CD14-positive monocyte (primary cell): ENCODE measurements around the gene CCBE1. TPM values are rescaled to one million over a fixed set of nuclear protein-coding genes. Genes with fewer than 3 reads are reported as not detected.

ENCODE experiments used
- DNase-seq, 3 donors: peaks; one replicate each; pipeline ENCODE4 v3.0.0-alpha.2; 2011 to 2022
- H2AFZ ChIP-seq: 2 replicates; pipeline ENCODE4 v1.6.0; 2012; ENCODE audit warnings: mild to moderate bottlenecking, low read depth, low read length, inconsistent platforms; ENCODE audit not compliant: insufficient read depth, poor library complexity, severe bottlenecking
- H3K27ac ChIP-seq, 2 donors: 1 replicate in 1 of 2; 2 replicates in 1 of 2; pipeline ENCODE4 v1.5.1; 2012 to 2013; ENCODE audit warnings: low read length in 2 of 2, control low read depth in 1 of 2, inconsistent platforms in 1 of 2, low read depth in 1 of 2, mild to moderate bottlenecking in 1 of 2
- H3K27me3 ChIP-seq, 2 donors: one replicate each; pipeline versions ENCODE4 v1.6.0 to v1.6.1; 2011 to 2013; ENCODE audit warnings: low read length in 2 of 2; ENCODE audit not compliant: control insufficient read depth in 2 of 2, insufficient read depth in 2 of 2
- H3K36me3 ChIP-seq, 2 donors: replicated peaks in 1 of 2; 1 replicate in 1 of 2; 2 replicates in 1 of 2; pipeline versions ENCODE4 v1.5.1 to v1.6.1; 2012 to 2013; ENCODE audit warnings: low read length in 2 of 2, control low read depth in 1 of 2, inconsistent platforms in 1 of 2, mild to moderate bottlenecking in 1 of 2; ENCODE audit not compliant: insufficient read depth in 2 of 2, control insufficient read depth in 1 of 2
- H3K4me1 ChIP-seq, 2 donors: 1 replicate in 1 of 2; 2 replicates in 1 of 2; pipeline versions ENCODE4 v1.5.1 to v1.6.1; 2012 to 2013; ENCODE audit warnings: low read length in 2 of 2, control low read depth in 1 of 2, inconsistent platforms in 1 of 2, mild to moderate bottlenecking in 1 of 2, moderate library complexity in 1 of 2; ENCODE audit not compliant: insufficient read depth in 2 of 2, control insufficient read depth in 1 of 2
- H3K4me2 ChIP-seq: replicated peaks from 2 replicates; pipeline ENCODE3; 2012; ENCODE audit warnings: low read length, moderate library complexity, mild to moderate bottlenecking; ENCODE audit not compliant: poor library complexity, severe bottlenecking; ENCODE audit errors: extremely low read depth
- H3K4me3 ChIP-seq, 3 experiments: fragments of 200-600 bp in 1 of 3; sonication (generic) in 1 of 3; replicated peaks in 1 of 3; 1 replicate in 2 of 3; 2 replicates in 1 of 3; pipeline ENCODE4 v1.5.1; 2011 to 2013; ENCODE audit warnings: low read length in 3 of 3, mild to moderate bottlenecking in 3 of 3, control low read depth in 2 of 3, low read depth in 2 of 3, inconsistent platforms in 1 of 3, moderate library complexity in 1 of 3
- H3K79me2 ChIP-seq: 2 replicates; pipeline ENCODE4 v1.6.0; 2012; ENCODE audit warnings: mild to moderate bottlenecking, control low read depth, inconsistent platforms, low read length, moderate library complexity; ENCODE audit not compliant: insufficient read depth
- H3K9ac ChIP-seq: 2 replicates; pipeline ENCODE4 v1.6.0; 2017; ENCODE audit warnings: low read length, mild to moderate bottlenecking; ENCODE audit not compliant: insufficient read depth, poor library complexity, severe bottlenecking
- H3K9me3 ChIP-seq, 2 donors: replicated peaks in 1 of 2; 1 replicate in 1 of 2; 2 replicates in 1 of 2; pipeline versions ENCODE4 v1.5.1 to v1.6.1; 2012 to 2013; ENCODE audit warnings: low read length in 2 of 2, control low read depth in 1 of 2; ENCODE audit not compliant: control insufficient read depth in 1 of 2, insufficient read depth in 1 of 2
- H4K20me1 ChIP-seq: 2 replicates; pipeline ENCODE4 v1.6.0; 2012; ENCODE audit warnings: mild to moderate bottlenecking, low read length, control low read depth, moderate library complexity; ENCODE audit not compliant: insufficient read depth
- H3K27ac Mint-ChIP-seq, 7 donors: one replicate each; pipeline ENCODE4 v1.8.0; 2020; ENCODE audit warnings: mild to moderate bottlenecking in 7 of 7, mixed read lengths in 7 of 7, moderate library complexity in 6 of 7, inconsistent platforms in 2 of 7
- H3K27me3 Mint-ChIP-seq, 3 donors: one replicate each; pipeline ENCODE4 v1.8.0; 2021 to 2022; ENCODE audit warnings: low read depth in 3 of 3, mild to moderate bottlenecking in 3 of 3, mixed read lengths in 3 of 3, moderate library complexity in 3 of 3, inconsistent platforms in 1 of 3
- H3K36me3 Mint-ChIP-seq, 2 donors: one replicate each; pipeline ENCODE4 v1.8.0; 2020; ENCODE audit warnings: mixed read lengths in 2 of 2, inconsistent platforms in 1 of 2, mild to moderate bottlenecking in 1 of 2
- H3K4me1 Mint-ChIP-seq: one replicate; pipeline ENCODE4 v1.8.0; 2020; ENCODE audit warnings: mild to moderate bottlenecking, mixed read lengths
- H3K4me3 Mint-ChIP-seq, 2 donors: one replicate each; pipeline ENCODE4 v1.8.0; 2020; ENCODE audit warnings: mild to moderate bottlenecking in 2 of 2, mixed read lengths in 2 of 2, moderate library complexity in 1 of 2
- H3K9me3 Mint-ChIP-seq, 7 donors: one replicate each; pipeline ENCODE4 v1.8.0; 2020 to 2022; ENCODE audit warnings: mixed read lengths in 7 of 7, mild to moderate bottlenecking in 6 of 7, moderate library complexity in 6 of 7, inconsistent platforms in 2 of 7
- CTCF ChIP-seq: fragments of 200-600 bp; IDR thresholded peaks from one replicate; pipeline ENCODE4 v1.8.0; 2022; ENCODE audit warnings: antibody characterized with exemption, mild to moderate bottlenecking
- WGBS: methylation state at CpG from one replicate; pipeline ENCODE4 v1.1.5; 2013; ENCODE audit warnings: missing lambda C conversion rate; ENCODE audit not compliant: insufficient coverage; 5-methylcytosine and 5-hydroxymethylcytosine counted together
- intact Hi-C, 2 donors: fragments of 100-400 bp; cut with micrococcal nuclease; formaldehyde crosslinking; loops; one replicate each; pipeline versions ENCODE4 v1.15.0 to v1.15.1; 2023
- polyA plus RNA-seq, 3 donors: library from polyadenylated mRNA; depleted of rRNA in 1 of 3; unstranded in 2 of 3; stranded (reverse) in 1 of 3; fragments of 300-500 nt in 2 of 3; fragments of >200 nt in 1 of 3; fragmentation: Illumina TruSeq in 2 of 3; gene quantifications; 1 replicate in 2 of 3; 2 replicates in 1 of 3; pipeline ENCODE4 v1.2.3, GENCODE V29; 2012 to 2021

Gene CCBE1
- polyA plus RNA-seq, 3 donors, result not detected

DNA sequence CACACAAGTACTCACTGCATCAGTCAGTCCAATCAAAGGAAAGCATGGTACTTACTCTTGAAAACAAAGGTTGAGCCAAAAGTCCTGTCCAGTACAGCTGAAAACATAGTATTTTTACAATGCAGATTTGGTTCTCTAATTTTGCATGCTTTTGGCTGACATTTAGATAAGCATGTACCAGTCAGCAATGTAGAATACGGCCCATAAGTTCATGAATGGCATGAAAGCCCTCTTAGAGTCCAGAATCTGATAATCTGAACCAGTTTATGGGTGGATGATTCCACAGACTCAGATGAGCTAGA is 90.2 kb downstream of the CCBE1 start:
- Histone ChIP-seq H3K79me2 (no peaks in the 10 kb centered on the region), H3K36me3 (no peaks in the 10 kb centered on the region), H3K27me3 (no peaks in the 10 kb centered on the region), H3K4me2 (no peak overlapping the region), H3K4me3 (no peak overlapping the region), H4K20me1 (no peaks in the 10 kb centered on the region), H3K9ac (no peak overlapping the region), H3K4me1 (no peaks in the 10 kb centered on the region), H3K27ac (no peak overlapping the region), H2AFZ (no peak overlapping the region), H3K9me3 (no peaks in the 10 kb centered on the region)
- Mint-ChIP-seq H3K4me3 (no peak overlapping the region), H3K27me3 (no peaks in the 10 kb centered on the region), H3K36me3 (no peaks in the 10 kb centered on the region), H3K4me1 (no peaks in the 10 kb centered on the region), H3K27ac (no peak overlapping the region), H3K9me3 (peaks cover 0 to 2% (median 0%) of the 10 kb centered on the region in 7 donors)
- intact Hi-C loops, result no loop called here
- TF ChIP-seq CTCF, result no peak
- WGBS, result no CpG with 5 or more reads among the region's 1 CpG
- no peak for DNase-seq

DNA sequence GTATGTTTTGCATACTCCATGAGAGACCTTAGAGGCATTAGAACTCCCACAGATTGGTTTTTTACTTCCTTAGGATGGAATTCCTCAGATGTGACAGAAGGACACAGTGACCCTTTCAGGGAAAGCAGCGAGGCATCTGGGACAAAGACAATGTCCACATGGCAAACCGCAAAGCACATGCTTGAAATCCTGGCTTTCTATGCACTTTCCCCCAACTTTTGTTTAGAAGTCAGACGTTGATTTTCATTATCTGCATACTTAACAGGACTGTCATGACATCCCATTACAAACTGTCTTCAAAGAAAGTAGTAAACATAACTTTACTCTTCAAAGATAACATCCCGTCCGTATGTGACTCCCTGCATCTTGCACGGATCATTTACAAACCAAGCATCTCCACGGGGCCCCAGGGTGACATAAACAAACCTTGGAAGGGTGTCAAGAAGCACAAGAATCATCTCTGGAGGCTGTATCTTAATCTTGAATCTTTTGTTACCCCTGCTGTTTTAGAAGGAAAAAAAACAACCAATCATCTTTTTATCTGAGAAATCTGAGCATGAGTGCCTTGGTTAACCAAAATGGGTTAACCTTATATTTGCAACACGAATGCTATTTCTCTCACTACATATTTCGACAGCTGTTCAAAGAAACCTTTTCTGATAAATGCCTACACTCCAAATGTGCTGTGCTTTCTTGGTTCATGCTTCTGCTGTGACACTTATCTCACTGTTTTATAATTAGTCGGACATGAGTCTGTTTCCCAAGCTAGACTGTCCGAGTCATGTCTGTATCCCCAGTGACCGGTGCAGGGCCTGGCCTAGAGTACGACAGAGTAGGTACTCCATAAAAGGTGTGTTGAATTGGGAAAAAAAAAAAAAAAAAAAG is 90.8 kb downstream of the CCBE1 start:
- no peaks in the 10 kb centered on the region for H3K4me1 Mint-ChIP-seq
- Histone ChIP-seq H3K79me2 (no peaks in the 10 kb centered on the region), H2AFZ (no peak overlapping the region), H3K27me3 (no peaks in the 10 kb centered on the region), H3K9ac (no peak overlapping the region), H3K9me3 (no peaks in the 10 kb centered on the region), H3K4me3 (no peak overlapping the region), H3K36me3 (no peaks in the 10 kb centered on the region), H3K4me1 (no peaks in the 10 kb centered on the region), H4K20me1 (no peaks in the 10 kb centered on the region), H3K4me2 (no peak overlapping the region), H3K27ac (no peak overlapping the region)
- no peak for TF ChIP-seq CTCF
- H3K4me3 Mint-ChIP-seq, result no peak overlapping the region
- no peaks in the 10 kb centered on the region for H3K36me3 Mint-ChIP-seq
- no peaks in the 10 kb centered on the region for H3K27me3 Mint-ChIP-seq
- intact Hi-C loops, result no loop called here
- peaks cover 0 to 2% (median 0%) of the 10 kb centered on the region in 7 donors for H3K9me3 Mint-ChIP-seq
- DNase-seq, result no peak
- 79% methylated on average over 4 of the region's 13 CpGs for WGBS
- H3K27ac Mint-ChIP-seq, result no peak overlapping the region
